ENCODE measurements around the gene GALNT2.

- TF ChIP-seq CHD4 (IDR thresholded peaks at IDR 0.05; ENCODE audit: insufficient read depth, insufficient replicate concordance, low read depth, low read length, poor library complexity, severe bottlenecking) (no peak), PATZ1 (CRISPR knock-in tag; IDR thresholded peaks at IDR 0.05; ENCODE audit: borderline replicate concordance) (no peak), CBX3 (IDR thresholded peaks at IDR 0.05; ENCODE audit: borderline replicate concordance in 1 of 2, low read length in 2 of 2) (no peak), EP300 (IDR thresholded peaks at IDR 0.05; ENCODE audit: low read length) (no peak), MAX (CRISPR knock-in tag; IDR thresholded peaks at IDR 0.05) (no peak), USF1 (CRISPR knock-in tag; IDR thresholded peaks at IDR 0.05) (no peak), ZNF347 (CRISPR knock-in tag; IDR thresholded peaks at IDR 0.05; ENCODE audit: low read depth) (no peak), ETS1 (conservative IDR thresholded peaks at IDR 0.05; ENCODE audit: control insufficient read depth, low read depth, low read length) (no peak), REST (IDR thresholded peaks at IDR 0.05; ENCODE audit: borderline replicate concordance) (no peak), REST (CRISPR knock-in tag; IDR thresholded peaks at IDR 0.05; ENCODE audit: low read depth) (no peak), SNAPC5 (CRISPR knock-in tag; IDR thresholded peaks at IDR 0.05) (no peak), E2F3 (CRISPR knock-in tag; IDR thresholded peaks at IDR 0.05) (no peak), ZBTB33 (CRISPR knock-in tag; IDR thresholded peaks at IDR 0.05) (no peak), SP2 (IDR thresholded peaks at IDR 0.05; ENCODE audit: extremely low read depth, low read depth, low read length, poor library complexity, severe bottlenecking) (no peak), PPARD (CRISPR knock-in tag; IDR thresholded peaks at IDR 0.05) (no peak)
Measured at GRCh38 chr1:230157420-230158390, 90.7 kb downstream of the GALNT2 start.

Measured in K562 (cell line).